HS-5 (cell line): Measurements from ENCODE around the gene ATP6V0C.
"Not testable (repeated sequence)": the region's sequence is repeated elsewhere in the genome, so short reads cannot be mapped to it uniquely, and the experiment has no call there.

Experiments used
- DNase-seq: peaks from one replicate; pipeline ENCODE4 v3.0.0-alpha.2; 2012; ENCODE audit warnings: low read depth

ATP6V0C gene

GRCh38 chr16:2554709-2555425 lies 41.1 kb downstream of the ATP6V0C start:
- DNase-seq = not testable (repeated sequence)

DNA sequence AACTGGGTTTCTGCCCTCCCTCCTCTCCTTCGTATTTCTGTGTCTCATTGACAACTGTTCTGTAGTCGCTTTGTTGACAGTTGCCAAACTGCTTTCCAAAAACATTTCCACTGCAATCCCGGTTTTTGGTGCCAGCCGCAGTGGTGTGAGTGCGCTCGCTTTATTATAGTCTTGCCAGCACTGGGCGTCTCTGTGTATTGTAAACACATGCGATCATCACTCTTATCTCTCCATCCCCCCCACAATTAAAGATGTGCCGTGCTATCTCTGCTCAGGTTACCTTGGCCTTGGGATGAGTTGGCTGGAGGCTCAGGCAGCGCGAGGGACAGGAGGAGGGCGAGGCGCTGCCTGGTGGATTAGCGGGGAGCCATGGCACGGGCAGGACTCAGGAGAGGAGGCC lies 43.4 kb downstream of the ATP6V0C start:
- not testable (repeated sequence) for DNase-seq

DNA sequence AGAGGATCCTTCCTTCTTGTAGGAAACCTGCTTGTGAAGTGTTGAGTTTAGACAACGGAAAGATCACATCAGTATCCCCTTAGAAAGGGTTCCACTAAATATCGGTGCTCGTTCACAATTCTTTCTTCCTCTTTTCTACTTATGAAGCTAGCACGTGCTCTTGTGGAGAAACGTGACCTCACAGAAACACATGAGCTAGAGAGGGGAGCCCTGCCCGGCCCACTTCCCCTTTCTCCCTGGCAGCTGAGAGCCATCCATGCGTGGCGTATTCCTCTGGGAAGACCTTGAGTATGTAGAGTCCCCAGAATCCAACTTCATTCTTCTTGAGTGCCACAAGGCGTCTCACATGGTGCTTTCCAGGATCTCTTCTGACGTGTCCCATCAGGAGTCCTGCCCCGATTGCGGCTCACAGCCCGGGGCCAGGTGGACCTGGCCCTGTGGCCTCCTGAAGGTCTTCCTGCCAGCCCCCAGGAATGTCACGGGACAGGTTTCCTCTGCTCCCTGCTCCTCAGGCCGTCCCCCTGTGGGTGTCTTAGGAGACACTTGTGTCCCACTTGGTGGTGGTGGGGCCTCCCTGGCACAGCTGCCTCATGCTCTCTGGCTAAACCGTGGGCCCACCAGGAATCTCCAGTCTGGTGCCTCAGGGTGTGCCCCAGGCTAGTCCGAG lies 46.5 kb downstream of the ATP6V0C start:
- not testable (repeated sequence) for DNase-seq

GRCh38 chr16:2560798-2561133 lies 47.0 kb downstream of the ATP6V0C start:
- not testable (repeated sequence) for DNase-seq

- DNase-seq = not testable (repeated sequence)
Observed at GRCh38 chr16:2567506-2567905, 53.8 kb downstream of the ATP6V0C start.

- DNase-seq = not testable (repeated sequence)
Observed at GRCh38 chr16:2568573-2568972, 54.8 kb downstream of the ATP6V0C start.
